HG03097 (cell line): ENCODE measurements around the gene CCL7.

Source experiments
- ATAC-seq: cut with Tn5 transposase; IDR thresholded peaks from one replicate; pipeline ENCODE4 v1.9.1; 2021; ENCODE audit not compliant: unreplicated experiment, low FRiP score

CCL7 gene

DNA sequence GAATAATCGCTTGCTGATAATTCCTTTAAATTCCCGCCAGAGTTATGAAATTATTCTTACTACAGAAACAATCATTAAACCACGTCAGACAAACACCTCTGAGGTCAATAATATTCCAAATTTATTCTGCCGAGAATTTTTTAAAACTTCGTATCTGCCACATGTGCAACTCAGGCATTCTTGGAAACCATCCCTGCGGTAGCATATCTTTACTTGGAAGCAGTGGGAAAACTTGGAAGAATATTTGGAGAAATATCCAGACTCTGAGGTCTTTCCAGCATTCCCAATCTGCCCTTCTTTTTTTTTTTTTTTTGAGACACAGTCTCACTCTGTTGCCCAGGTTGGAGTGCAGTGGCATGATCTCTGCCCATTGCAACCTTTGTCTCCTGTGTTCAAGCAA, 13.6 kb downstream of the CCL7 start:
- no peak for ATAC-seq

DNA sequence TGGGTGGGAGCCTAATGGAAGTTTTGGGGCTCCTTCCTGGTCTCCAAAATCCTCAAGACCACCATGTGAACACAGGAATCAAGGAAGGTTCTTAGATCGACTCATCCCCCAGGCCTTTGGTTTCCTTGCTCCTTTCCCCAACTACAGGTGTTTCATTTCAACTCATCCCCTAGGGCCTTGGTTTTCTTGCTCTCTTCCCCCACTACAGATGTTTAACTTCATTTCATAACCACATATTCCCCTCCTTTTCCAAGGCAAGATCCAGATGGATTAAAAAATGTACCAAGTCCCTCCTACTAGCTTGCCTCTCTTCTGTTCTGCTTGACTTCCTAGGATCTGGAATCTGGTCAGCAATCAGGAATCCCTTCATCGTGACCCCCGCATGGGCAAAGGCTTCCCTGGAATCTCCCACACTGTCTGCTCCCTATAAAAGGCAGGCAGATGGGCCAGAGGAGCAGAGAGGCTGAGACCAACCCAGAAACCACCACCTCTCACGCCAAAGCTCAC, 15.3 kb downstream of the CCL7 start, which contains the start of gene CCL11:
Gene CCL11, plus strand, starts transcription at position 457 of the 507 bp plus-strand sequence. CDS start 67 bp downstream, outside the sequence.
- ATAC-seq: no peak

- no peak for ATAC-seq
These were observed 17.9 kb downstream of the CCL7 start for GRCh38 chr17:34287875-34288274.

DNA sequence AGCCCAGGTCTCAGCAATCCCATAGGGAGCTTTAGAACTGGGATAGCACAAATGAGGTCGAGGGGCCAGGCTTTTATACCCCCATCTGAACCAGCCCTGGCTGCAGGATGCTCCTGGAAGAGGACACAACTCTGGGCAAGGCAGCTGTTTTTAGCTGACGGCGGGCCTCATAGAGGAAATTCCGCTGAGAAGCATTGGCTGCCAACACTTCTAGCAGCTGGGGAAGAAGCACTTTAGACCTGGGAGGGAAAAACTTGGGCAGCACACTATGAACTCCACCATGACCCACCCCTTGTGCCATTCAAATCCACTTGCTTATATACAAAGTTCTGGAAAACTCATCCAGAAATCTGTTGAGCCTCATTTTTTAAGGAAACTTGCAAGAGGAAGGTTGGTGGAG, 20.6 kb downstream of the CCL7 start:
- no peak for ATAC-seq

GRCh38 chr17:34291721-34292348, 21.8 kb downstream of the CCL7 start:
- ATAC-seq: no peak

- ATAC-seq: no peak
These were observed 29.0 kb downstream of the CCL7 start for GRCh38 chr17:34299027-34299426.

DNA sequence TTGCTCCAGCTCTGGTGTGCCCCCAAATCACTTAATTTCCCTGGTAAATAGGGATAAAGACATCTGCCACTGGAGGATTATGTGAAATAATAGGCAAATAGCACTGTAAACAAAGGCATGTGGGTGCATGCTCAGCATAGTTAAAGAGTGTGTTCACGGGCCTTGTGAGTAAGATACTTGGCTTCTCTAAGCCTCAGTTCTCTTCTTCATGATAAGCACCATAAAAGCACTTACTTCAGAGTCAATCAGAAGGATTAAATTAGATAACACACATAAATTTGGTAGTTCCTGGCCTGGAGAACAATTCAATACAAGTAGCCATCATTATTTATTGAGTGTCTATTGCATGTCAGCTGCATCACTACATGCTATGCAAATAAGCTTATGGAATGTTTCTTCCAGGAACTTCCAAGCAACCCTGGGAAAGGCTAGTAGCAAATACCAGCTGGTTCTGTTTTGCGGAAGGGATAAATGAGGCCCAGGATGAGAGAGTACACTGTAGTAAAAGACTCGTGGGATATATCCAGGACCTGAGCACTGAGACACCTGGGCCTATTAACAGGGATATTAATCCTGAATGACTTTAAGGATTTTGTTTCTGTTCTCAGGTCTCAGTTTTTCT, 30.0 kb downstream of the CCL7 start:
- ATAC-seq: no peak

DNA sequence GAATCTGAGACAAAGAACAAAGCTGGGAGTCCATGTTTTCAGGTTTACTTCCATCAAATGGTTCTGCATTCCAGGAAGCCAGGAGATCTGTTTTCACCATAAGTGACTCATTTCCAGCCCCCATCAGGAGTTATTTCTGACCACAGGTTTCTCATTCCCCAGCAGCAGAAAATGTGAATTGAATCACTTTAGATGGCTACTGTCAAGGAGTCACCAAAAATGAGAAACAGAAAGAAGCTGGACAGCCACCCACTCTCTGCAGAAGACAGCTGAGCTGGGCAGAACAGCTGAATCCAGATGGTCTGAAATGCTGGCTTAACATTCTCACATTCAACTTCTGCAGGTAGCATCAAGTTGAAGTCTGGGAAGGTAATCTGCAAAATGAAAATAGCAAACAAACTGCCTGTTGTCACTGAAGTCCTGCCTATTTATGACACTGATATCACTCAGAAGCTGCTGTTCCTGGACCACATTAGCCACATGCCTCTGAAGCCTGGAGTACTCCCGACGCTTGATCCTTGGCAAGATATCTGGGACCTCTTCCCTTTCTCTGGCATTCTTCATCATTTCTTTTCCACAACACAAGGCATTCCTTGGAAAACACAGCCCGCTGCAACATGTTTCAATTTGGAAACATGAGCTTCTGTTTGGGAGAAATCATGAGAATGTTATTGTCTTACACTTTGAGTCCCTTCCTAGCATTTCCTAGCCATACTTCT, 30.8 kb downstream of the CCL7 start:
- ATAC-seq: no peak

DNA sequence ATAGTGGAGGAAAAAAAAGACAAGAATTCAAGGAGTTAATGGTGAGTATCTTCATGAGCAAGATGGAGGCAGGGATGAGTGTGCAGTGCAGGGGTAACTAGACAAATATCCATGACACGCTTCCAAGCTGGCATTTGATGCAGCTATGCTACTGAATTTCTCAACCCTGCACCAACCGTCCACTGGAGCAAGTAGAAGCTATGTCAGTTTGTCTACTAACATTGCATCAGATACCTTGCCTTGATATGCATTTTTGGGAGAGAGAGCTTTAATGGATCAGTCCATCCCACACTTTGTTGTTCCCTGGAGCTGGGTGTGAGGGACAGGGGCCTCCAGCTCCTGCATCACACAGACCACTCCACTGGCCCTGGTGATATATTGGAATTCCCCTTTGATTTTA, 32.0 kb downstream of the CCL7 start:
- ATAC-seq: no peak

GRCh38 chr17:34302636-34303035, 32.6 kb downstream of the CCL7 start:
- ATAC-seq: no peak

DNA sequence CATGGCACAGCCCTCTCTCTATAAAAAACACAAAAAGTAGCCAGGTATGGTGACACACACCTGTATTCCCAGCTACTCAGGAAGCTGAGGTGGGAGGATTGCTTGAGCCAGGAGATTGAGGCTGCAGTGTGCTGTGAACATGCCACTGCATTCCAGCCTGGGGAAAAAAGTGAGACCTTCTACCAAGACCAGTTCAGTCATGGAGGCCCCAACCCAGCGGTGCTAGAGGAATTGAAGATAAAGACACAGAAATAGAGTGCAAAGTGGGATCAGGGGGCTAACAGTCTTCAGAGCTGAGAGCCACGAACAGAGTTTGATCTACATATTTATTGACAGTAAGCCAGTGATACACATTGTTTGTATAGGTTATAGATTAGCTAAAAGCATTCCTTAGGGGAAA, 33.6 kb downstream of the CCL7 start:
- ATAC-seq: no peak

DNA sequence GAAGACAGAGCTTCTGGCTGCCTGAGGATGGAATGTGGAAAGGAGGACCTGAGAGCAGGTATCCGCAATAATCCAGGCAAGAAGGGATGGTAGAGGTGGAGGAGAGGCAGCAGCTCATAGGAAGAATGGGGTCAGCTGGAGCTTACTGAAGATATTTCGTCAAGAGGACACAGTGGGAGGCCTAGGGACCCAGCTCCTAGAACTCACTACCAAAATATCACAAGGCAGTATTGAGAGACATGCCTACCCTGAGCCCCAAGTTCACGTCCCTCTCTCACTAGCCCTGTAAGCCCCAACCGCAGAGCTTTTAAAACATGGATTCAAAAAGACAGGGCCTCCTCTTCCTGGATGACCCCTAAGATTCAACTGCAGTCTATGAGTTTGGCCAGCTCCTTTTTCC, 35.0 kb downstream of the CCL7 start:
- no peak for ATAC-seq

DNA sequence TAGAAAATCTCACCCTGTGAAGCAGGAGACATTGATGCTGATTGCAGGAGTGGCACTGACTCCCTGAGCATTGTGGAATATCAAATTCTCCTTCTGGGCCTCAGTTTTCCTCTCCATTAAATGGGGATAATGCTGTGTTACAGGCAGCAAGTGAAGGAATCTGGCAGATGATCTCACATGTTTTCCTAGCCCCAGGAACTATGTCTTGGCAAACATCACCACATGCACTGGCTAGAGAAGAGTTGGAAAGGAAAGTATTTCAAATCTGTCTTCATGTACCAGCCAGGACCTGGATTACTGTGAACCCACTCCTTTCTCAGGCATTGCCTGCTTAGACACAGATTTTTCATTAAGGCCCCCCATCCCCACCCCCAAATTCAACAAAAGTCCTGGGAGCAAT, 35.6 kb downstream of the CCL7 start:
- ATAC-seq: no peak

GRCh38 chr17:34306466-34306865, 36.4 kb downstream of the CCL7 start:
- ATAC-seq: no peak

- ATAC-seq: no peak
These were observed 37.1 kb downstream of the CCL7 start for GRCh38 chr17:34307110-34307509.

GRCh38 chr17:34308371-34308770, 38.4 kb downstream of the CCL7 start:
- no peak for ATAC-seq

DNA sequence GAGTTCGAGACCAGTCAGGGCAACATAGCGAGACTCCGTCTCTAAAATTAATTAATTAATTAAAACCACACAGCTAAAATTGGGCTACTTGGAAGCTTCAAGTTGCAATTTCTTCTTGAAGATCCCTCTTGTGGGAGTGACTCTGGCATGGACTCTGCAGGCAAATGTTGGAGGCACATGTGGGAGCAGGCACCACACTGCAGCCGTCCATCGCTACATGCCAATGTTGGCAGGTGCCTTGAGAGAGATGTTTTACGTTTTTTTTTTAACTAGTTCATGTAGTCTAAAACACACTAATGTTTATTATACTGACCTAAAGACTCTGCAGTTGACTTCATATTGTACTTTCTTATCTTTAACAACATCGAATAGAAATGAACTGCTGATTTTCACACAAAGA, 41.3 kb downstream of the CCL7 start:
- ATAC-seq: no peak

DNA sequence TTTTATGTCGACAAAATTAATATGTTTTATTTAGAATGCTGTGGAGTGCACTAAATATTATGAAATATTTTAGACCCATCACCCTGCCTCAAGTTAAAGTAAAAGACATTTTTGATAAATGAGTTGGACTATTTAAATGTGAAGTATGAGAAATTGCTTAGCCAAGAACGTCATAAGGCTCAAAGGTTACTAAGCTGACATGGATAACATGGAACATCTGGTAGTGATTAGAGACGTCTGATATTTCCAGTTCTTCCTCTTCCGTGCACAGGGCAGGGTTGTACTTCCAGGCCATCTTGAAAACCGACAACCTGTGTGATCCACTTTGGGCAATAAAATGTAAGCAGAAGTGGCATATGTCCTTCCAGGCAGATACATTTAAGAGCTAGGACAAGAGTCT, 42.1 kb downstream of the CCL7 start:
- no peak for ATAC-seq

- no peak for ATAC-seq
These were observed 43.1 kb downstream of the CCL7 start for GRCh38 chr17:34313164-34313563.

GRCh38 chr17:34314279-34314678, 44.3 kb downstream of the CCL7 start:
- no peak for ATAC-seq

DNA sequence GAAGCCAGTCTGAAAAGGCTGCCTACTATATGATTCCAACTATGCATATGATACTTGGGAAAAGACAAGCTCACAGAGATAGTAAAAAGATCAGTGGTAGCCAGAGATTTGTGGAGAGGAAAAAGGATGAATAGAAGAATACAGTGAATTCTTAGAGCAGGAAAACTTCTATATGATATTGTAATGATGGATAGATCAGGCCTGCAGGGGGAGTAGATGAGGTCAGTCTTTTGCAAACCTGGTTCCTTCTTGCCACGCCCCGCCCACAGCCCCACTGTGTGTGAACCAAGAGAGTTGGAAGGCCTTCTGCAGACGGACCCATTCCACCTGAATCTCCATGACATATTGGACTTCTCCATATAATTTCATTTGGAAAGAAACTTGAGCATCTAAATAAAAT, 48.5 kb downstream of the CCL7 start:
- ATAC-seq: no peak

DNA sequence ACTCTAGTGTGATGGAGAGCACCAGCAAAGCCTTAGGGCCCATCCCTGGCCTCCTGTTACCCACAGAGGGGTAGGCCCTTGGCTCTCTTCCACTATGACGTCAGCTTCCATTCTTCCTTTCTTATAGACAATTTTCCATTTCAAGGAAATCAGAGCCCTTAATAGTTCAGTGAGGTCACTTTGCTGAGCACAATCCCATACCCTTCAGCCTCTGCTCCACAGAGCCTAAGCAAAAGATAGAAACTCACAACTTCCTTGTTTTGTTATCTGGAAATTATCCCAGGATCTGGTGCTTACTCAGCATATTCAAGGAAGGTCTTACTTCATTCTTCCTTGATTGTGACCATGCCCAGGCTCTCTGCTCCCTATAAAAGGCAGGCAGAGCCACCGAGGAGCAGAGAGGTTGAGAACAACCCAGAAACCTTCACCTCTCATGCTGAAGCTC, 49.0 kb downstream of the CCL7 start, which contains the start of gene CCL8:
Gene CCL8, plus strand, starts transcription at position 397 of the 445 bp plus-strand sequence. CDS start 67 bp downstream, outside the sequence.
- no peak for ATAC-seq
